ENCODE measurements around the gene BRD1.

Gene BRD1

GRCh38 chr22:49754696-49755630, 72.7 kb downstream of the BRD1 start:
- Mint-ChIP-seq H3K4me1 (no peaks in the 10 kb centered on the region), H3K4me3 (no peak overlapping the region), H3K27me3 (peaks cover 74% of the 10 kb centered on the region), H3K36me3 (no peaks in the 10 kb centered on the region), H3K9me3 (no peaks in the 10 kb centered on the region), H3K27ac (no peak overlapping the region)
- no peak for ATAC-seq

DNA sequence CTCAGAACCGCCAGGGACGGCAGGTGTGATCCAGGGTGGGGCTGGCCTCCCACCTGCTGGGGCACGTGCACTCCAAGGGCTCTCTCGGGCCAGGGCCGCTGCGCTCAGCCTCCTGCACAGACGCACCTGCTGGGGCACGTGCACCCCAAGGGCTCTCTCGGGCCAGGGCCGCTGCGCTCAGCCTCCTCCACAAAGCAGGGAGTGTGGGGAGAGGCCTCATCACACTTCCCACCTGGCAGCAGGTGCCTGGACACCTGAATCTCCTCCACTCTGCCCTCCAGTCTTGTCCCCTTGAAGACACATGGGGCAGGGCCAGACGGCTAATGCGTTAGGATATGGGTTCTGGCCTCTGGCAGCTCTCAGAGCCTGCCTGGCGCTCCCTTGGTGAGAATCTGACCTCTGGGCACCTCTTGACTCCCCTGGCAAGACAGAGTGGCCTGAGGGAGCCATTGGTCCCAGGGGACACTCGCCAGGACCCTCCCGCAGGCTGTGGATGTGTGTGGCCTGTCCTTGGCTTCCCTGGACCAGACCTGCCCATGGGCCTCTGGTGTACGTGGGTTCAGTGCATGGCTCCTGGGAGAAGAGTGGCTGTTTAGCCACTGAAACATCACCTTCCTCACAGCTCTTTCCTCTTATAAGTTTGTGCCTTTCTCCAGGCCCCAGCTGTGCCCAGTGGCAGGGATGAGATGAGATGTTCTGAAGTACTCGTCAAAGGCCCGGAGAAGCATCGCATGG, 73.5 kb downstream of the BRD1 start:
- no peaks in the 10 kb centered on the region for H3K9me3 Mint-ChIP-seq
- H3K4me1 Mint-ChIP-seq, result no peaks in the 10 kb centered on the region
- no peak overlapping the region for H3K27ac Mint-ChIP-seq
- no peak for ATAC-seq
- H3K27me3 Mint-ChIP-seq, result peaks cover 66% of the 10 kb centered on the region
- no peaks in the 10 kb centered on the region for H3K36me3 Mint-ChIP-seq
- no peak overlapping the region for H3K4me3 Mint-ChIP-seq

- Mint-ChIP-seq H3K36me3 (no peaks in the 10 kb centered on the region), H3K4me3 (no peak overlapping the region), H3K27me3 (peaks cover 58% of the 10 kb centered on the region), H3K4me1 (no peaks in the 10 kb centered on the region), H3K27ac (no peak overlapping the region), H3K9me3 (no peaks in the 10 kb centered on the region)
- ATAC-seq, result no peak
Measured at GRCh38 chr22:49753276-49753890, 74.3 kb downstream of the BRD1 start.

- ATAC-seq, result no peak
- no peaks in the 10 kb centered on the region for H3K4me1 Mint-ChIP-seq
- peaks cover 4% of the 10 kb centered on the region for H3K9me3 Mint-ChIP-seq
- H3K27me3 Mint-ChIP-seq, result peaks cover 51% of the 10 kb centered on the region
- H3K4me3 Mint-ChIP-seq, result no peak overlapping the region
- H3K36me3 Mint-ChIP-seq, result no peaks in the 10 kb centered on the region
- H3K27ac Mint-ChIP-seq, result no peak overlapping the region
Measured at GRCh38 chr22:49752598-49753091, 75.0 kb downstream of the BRD1 start.

GRCh38 chr22:49751966-49752597, 75.6 kb downstream of the BRD1 start:
- H3K36me3 Mint-ChIP-seq, result no peaks in the 10 kb centered on the region
- no peaks in the 10 kb centered on the region for H3K4me1 Mint-ChIP-seq
- peaks cover 45% of the 10 kb centered on the region for H3K27me3 Mint-ChIP-seq
- ATAC-seq, result no peak
- H3K27ac Mint-ChIP-seq, result no peak overlapping the region
- no peak overlapping the region for H3K4me3 Mint-ChIP-seq
- peaks cover 6% of the 10 kb centered on the region for H3K9me3 Mint-ChIP-seq

DNA sequence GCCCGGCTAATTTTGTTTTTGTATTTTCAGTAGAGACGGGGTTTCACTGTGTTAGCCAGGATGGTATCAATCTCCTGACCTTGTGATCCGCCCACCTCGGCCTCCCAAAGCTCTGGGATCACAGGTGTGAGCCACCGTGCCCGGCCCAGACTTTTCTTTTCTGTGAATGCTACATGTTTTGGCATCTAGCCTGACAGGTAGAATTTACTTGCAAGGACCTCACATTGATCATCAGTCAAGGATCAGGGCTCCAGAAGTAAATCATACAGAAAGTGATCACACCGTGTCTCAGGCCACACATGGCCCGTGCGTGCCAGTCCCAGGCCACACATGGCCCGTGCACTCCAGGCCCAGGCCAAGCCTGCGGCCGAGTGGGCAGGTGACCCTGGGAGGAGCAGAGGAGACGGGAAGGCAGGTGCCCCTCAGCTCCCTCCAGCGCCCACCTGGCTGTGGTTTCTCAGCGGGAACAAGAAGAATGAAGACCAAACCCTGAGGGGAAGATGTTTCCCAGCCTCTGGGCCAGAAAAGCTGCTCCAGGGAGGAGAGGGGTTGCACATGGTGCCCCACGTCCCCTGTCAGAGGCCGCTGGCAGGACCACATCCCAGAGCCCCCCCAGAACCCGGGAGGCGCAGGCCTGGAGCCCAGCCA, 76.2 kb downstream of the BRD1 start:
- Mint-ChIP-seq H3K27ac (no peak overlapping the region), H3K27me3 (peaks cover 39% of the 10 kb centered on the region), H3K4me3 (no peak overlapping the region), H3K36me3 (peaks cover 2% of the 10 kb centered on the region), H3K4me1 (no peaks in the 10 kb centered on the region), H3K9me3 (peaks cover 9% of the 10 kb centered on the region)
- no peak for ATAC-seq

- Mint-ChIP-seq H3K27ac (no peak overlapping the region), H3K36me3 (peaks cover 12% of the 10 kb centered on the region), H3K27me3 (peaks cover 26% of the 10 kb centered on the region), H3K9me3 (peaks cover 21% of the 10 kb centered on the region), H3K4me1 (no peaks in the 10 kb centered on the region), H3K4me3 (no peak overlapping the region)
- peak; percentile 18 for ATAC-seq
Measured at GRCh38 chr22:49749885-49750510, 77.7 kb downstream of the BRD1 start.

DNA sequence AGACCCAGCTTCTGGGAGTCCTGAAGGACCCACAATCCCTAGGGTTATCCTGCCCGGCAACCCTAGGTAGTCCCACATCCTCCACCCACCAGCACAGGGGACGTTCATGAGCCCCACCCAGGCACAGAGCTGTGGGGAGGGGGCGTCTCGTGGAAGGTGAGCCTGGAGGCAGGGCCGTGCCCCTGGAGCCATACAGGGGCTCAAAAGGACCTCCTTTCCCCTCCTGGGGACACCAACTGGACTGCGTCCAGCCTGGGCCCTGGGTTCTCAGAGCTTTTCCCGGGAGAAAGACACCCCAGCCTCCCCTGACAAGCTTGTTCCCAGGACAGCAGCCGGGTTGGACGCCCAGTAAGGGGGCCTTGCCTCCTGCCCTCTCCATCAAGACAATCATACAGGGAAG, 78.4 kb downstream of the BRD1 start:
- peaks cover 26% of the 10 kb centered on the region for H3K27me3 Mint-ChIP-seq
- H3K9me3 Mint-ChIP-seq, result peaks cover 25% of the 10 kb centered on the region
- H3K4me1 Mint-ChIP-seq, result no peaks in the 10 kb centered on the region
- no peak for ATAC-seq
- peaks cover 12% of the 10 kb centered on the region for H3K36me3 Mint-ChIP-seq
- H3K27ac Mint-ChIP-seq, result no peak overlapping the region
- H3K4me3 Mint-ChIP-seq, result no peak overlapping the region

DNA sequence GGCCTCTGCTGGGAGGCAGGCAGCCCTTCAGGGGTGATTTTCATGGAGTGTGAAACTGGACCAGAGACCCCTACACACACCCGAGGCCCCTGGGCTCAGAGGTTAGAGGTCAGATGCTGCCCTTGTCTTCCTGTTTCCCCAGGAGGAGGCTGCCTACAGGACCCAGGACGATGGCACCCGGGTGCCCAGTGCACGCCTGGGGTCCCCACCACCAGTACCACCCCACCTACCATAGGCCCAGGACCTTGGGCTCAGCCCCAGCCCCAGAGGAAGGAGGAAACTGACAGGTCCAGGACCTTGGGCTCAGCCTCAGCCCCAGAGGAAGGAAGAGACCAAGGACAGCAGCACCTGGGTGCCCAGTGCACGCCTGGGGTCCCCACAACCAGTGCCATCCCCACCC, 79.2 kb downstream of the BRD1 start:
- Mint-ChIP-seq H3K27ac (no peak overlapping the region), H3K36me3 (peaks cover 12% of the 10 kb centered on the region), H3K4me3 (no peak overlapping the region), H3K27me3 (peaks cover 30% of the 10 kb centered on the region), H3K4me1 (no peaks in the 10 kb centered on the region), H3K9me3 (peaks cover 29% of the 10 kb centered on the region)
- ATAC-seq, result no peak

DNA sequence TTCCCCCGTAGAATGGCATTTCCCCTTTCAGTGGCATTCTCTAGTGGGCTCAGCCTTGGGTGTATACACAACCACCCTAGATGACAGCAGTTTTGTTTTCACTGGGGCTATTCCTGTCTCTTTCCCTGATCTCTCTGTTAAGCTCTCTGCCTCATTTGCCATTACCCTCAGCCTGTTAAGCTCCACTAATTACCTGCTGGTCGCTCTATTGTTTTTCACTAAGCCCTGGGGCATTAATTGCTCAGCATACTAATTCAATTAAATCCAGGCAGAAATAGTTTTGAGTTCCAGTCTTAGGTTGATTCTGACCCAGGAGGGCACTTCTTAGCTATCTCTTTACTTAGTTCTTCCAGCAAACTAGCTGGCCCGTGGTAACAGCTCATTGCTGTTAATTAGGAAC, 80.0 kb downstream of the BRD1 start:
- Mint-ChIP-seq H3K9me3 (peaks cover 31% of the 10 kb centered on the region), H3K36me3 (peaks cover 12% of the 10 kb centered on the region), H3K4me1 (no peaks in the 10 kb centered on the region), H3K27me3 (peaks cover 27% of the 10 kb centered on the region), H3K27ac (no peak overlapping the region), H3K4me3 (no peak overlapping the region)
- ATAC-seq, result no peak

GRCh38 chr22:49747130-49747529, 80.5 kb downstream of the BRD1 start:
- no peak overlapping the region for H3K27ac Mint-ChIP-seq
- H3K9me3 Mint-ChIP-seq, result peaks cover 32% of the 10 kb centered on the region
- peaks cover 12% of the 10 kb centered on the region for H3K36me3 Mint-ChIP-seq
- H3K4me3 Mint-ChIP-seq, result no peak overlapping the region
- peaks cover 26% of the 10 kb centered on the region for H3K27me3 Mint-ChIP-seq
- H3K4me1 Mint-ChIP-seq, result no peaks in the 10 kb centered on the region
- ATAC-seq, result no peak

DNA sequence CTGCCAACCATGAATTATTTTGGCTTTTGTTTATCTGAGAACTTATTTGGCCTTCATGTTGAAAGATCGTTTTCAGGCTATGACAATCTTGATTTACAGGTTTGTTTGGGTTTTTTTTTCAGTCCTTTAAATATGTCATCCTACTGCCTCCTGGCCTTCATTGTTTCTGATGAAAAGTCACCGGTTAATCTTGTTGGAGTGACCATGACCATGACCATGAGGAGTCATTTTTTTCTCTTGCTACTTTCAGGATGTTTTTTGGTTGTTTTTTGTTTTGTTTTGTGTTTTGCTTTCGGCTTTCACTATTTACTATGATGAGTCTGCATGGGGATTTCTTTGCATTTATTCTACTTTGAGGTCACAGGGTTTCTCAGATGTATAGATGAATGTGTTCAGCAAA, 81.6 kb downstream of the BRD1 start:
- ATAC-seq, result no peak
- Mint-ChIP-seq H3K4me3 (no peak overlapping the region), H3K36me3 (peaks cover 12% of the 10 kb centered on the region), H3K27me3 (peaks cover 26% of the 10 kb centered on the region), H3K9me3 (peaks cover 32% of the 10 kb centered on the region), H3K27ac (no peak overlapping the region), H3K4me1 (no peaks in the 10 kb centered on the region)

DNA sequence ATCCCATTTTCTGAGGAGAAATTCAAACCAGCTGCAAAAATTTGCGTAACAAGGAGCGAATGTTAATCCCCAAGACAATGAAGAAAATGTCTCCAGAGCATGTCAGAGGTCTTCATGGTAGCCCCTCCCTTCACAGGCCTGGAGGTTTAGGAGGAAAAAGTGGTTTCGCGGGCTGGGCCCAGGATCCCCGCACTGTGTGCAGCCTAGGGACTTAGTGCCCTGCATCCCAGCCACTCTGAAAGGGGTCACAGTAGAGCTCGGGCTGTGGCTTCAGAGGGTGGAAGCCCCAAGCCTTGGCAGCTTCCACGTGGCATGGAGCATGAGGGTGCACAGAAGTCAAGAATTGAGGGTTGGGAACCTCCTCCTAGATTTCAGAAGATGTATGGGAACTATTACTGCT, 87.4 kb downstream of the BRD1 start:
- no peak overlapping the region for H3K4me3 Mint-ChIP-seq
- H3K27ac Mint-ChIP-seq, result no peak overlapping the region
- peaks cover 19% of the 10 kb centered on the region for H3K9me3 Mint-ChIP-seq
- no peak for ATAC-seq
- H3K27me3 Mint-ChIP-seq, result peaks cover 66% of the 10 kb centered on the region
- H3K4me1 Mint-ChIP-seq, result no peaks in the 10 kb centered on the region
- H3K36me3 Mint-ChIP-seq, result no peaks in the 10 kb centered on the region

DNA sequence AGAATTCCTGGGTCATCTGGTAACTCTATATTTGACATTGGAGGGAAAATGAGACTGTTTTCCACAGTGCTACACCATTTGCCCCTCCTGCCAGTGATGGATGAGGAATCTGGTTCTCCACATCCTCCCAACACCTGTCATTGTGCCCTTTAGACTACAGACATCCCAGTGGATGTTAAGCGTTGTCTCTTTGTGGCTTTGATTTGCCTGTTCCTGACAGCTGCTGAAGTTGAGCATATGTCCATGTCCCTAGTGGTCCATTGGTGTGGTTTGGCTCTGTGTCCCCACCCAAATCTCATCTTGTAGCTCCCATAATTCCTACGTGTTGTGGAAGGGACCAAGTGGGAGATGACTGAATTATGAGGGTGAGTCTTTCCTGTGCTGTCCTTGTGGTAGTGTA, 88.5 kb downstream of the BRD1 start:
- ATAC-seq, result no peak
- Mint-ChIP-seq H3K4me1 (no peaks in the 10 kb centered on the region), H3K9me3 (peaks cover 12% of the 10 kb centered on the region), H3K36me3 (no peaks in the 10 kb centered on the region), H3K4me3 (no peak overlapping the region), H3K27me3 (peaks cover 77% of the 10 kb centered on the region), H3K27ac (no peak overlapping the region)

All from stimulated activated memory B cell treated with anti-CD40 and anti-IgM and Interleukin-4, amounts not matched to agents 10 μg/mL and 1 μg/mL and 100 μg/mL, for 72 hours (primary cell).